Mesothelial cell of epicardium (in vitro differentiated cells): Measurements from ENCODE around the gene RAD50. TPM values are rescaled to one million over a fixed set of nuclear protein-coding genes. Genes with fewer than 3 reads are reported as not detected.

Source experiments
- DNase-seq, 2 experiments: peaks; one replicate each; pipeline ENCODE4 v3.0.0; 2021; ENCODE audit warnings: low spot score in 2 of 2; ENCODE audit not compliant: unreplicated experiment in 2 of 2
- H3K27ac Mint-ChIP-seq: 2 replicates; pipeline ENCODE4 v1.8.0; 2021; ENCODE audit warnings: mixed read lengths
- H3K27me3 Mint-ChIP-seq: 2 replicates; pipeline ENCODE4 v1.8.0; 2021; ENCODE audit warnings: low read depth, mixed read lengths
- H3K36me3 Mint-ChIP-seq: 2 replicates; pipeline ENCODE4 v1.8.0; 2021; ENCODE audit warnings: mixed read lengths
- H3K4me1 Mint-ChIP-seq: 2 replicates; pipeline ENCODE4 v1.8.0; 2021; ENCODE audit warnings: mixed read lengths
- H3K4me3 Mint-ChIP-seq: 2 replicates; pipeline ENCODE4 v1.8.0; 2021; ENCODE audit warnings: mild to moderate bottlenecking, moderate library complexity, mixed read lengths
- H3K9me3 Mint-ChIP-seq: 2 replicates; pipeline ENCODE4 v1.8.0; 2021; ENCODE audit warnings: mixed read lengths
- total RNA-seq: library from RNA; stranded (reverse); gene quantifications from 3 replicates; pipeline ENCODE4 v1.2.1, GENCODE V29; 2021
- TF ChIP-seq, protein P1 (sequence below): fragments of 200-600 bp; sonication (generic); IDR thresholded peaks from one replicate; pipeline ENCODE4 v1.5.0; 2021; ENCODE audit warnings: antibody characterized with exemption; ENCODE audit not compliant: unreplicated experiment

The RAD50 gene
- total RNA-seq, 1 donor from 2014 or later = 50.3 TPM

DNA sequence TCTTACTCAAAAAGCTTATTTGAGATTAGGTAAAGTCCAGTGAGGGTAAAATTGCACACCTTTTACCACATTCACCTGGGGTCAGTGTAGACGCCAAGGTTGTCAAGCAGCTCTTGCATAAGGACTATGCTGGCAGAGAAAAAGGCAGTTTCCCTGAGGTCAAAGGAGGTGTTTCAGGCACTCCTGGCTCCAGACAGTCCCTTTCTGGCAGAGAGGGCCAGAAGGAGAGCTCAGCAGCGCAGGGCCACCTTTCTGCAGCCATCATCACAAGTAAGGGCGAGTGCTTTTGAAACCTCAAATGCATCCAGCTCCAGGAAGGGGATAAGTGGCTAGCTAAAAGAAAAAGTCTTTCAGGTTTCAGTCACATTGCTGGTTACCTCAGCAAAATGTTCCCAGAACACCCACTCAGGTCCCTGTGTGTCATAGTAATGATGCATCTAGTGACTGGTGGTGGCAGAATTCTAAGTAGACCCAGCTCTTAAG lies 84.5 kb downstream of the RAD50 start:
- Mint-ChIP-seq H3K9me3 (no peaks in the 10 kb centered on the region), H3K36me3 (peaks cover 48% of the 10 kb centered on the region), H3K4me3 (no peak overlapping the region), H3K4me1 (no peaks in the 10 kb centered on the region), H3K27me3 (no peaks in the 10 kb centered on the region), H3K27ac (no peak overlapping the region)
- DNase-seq = no peak
- TF ChIP-seq, protein P1, sequence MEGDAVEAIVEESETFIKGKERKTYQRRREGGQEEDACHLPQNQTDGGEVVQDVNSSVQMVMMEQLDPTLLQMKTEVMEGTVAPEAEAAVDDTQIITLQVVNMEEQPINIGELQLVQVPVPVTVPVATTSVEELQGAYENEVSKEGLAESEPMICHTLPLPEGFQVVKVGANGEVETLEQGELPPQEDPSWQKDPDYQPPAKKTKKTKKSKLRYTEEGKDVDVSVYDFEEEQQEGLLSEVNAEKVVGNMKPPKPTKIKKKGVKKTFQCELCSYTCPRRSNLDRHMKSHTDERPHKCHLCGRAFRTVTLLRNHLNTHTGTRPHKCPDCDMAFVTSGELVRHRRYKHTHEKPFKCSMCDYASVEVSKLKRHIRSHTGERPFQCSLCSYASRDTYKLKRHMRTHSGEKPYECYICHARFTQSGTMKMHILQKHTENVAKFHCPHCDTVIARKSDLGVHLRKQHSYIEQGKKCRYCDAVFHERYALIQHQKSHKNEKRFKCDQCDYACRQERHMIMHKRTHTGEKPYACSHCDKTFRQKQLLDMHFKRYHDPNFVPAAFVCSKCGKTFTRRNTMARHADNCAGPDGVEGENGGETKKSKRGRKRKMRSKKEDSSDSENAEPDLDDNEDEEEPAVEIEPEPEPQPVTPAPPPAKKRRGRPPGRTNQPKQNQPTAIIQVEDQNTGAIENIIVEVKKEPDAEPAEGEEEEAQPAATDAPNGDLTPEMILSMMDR = no peak

DNA sequence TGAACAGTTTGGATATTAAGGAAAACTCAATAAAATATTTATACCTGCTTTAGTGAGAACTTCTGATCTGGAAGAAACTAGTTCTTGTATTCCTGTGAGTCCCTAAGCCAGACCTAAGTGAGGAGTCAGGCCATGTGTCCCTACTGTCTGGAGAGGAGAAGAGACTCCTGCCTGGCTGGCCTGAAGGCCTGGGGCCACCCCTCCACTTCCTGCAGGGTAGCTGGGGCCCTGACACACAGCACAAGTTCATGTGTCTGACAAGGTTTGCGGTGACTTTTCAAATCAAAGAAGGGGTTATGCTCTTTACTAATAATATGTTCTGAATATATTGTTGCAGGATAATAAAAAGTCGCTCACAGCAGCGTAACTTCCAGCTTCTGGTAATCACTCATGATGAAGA lies 85.1 kb downstream of the RAD50 start:
- DNase-seq = no peak
- H3K36me3 Mint-ChIP-seq = peaks cover 48% of the 10 kb centered on the region
- H3K27me3 Mint-ChIP-seq = no peaks in the 10 kb centered on the region
- H3K9me3 Mint-ChIP-seq = no peaks in the 10 kb centered on the region
- H3K27ac Mint-ChIP-seq = no peak overlapping the region
- no peaks in the 10 kb centered on the region for H3K4me1 Mint-ChIP-seq
- no peak overlapping the region for H3K4me3 Mint-ChIP-seq
- TF ChIP-seq, protein P1 = no peak

DNA sequence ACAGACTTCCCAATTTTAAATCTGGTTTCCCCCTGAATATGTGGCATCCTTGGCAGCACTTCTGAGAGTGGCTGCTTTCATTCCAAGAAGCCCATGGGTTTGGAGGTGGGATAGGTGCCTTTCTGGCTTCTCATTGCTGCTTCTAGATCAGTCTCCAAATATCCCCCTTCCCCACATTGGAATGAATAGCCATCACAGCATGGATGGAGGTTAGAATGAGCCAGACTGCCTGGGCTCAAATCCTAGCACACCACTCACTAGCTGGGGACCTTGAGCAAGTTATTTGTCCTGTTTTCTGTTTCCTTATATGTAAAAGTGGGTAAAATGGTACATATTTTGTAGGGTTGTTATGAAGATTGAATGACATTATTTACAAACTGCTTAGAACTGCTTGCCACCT lies 87.4 kb downstream of the RAD50 start:
- TF ChIP-seq, protein P1 = no peak
- peaks cover 43% of the 10 kb centered on the region for H3K36me3 Mint-ChIP-seq
- peaks cover 4% of the 10 kb centered on the region for H3K27me3 Mint-ChIP-seq
- peaks cover 18% of the 10 kb centered on the region for H3K9me3 Mint-ChIP-seq
- no peaks in the 10 kb centered on the region for H3K4me1 Mint-ChIP-seq
- H3K27ac Mint-ChIP-seq = no peak overlapping the region
- no peak overlapping the region for H3K4me3 Mint-ChIP-seq
- DNase-seq = no peak

DNA sequence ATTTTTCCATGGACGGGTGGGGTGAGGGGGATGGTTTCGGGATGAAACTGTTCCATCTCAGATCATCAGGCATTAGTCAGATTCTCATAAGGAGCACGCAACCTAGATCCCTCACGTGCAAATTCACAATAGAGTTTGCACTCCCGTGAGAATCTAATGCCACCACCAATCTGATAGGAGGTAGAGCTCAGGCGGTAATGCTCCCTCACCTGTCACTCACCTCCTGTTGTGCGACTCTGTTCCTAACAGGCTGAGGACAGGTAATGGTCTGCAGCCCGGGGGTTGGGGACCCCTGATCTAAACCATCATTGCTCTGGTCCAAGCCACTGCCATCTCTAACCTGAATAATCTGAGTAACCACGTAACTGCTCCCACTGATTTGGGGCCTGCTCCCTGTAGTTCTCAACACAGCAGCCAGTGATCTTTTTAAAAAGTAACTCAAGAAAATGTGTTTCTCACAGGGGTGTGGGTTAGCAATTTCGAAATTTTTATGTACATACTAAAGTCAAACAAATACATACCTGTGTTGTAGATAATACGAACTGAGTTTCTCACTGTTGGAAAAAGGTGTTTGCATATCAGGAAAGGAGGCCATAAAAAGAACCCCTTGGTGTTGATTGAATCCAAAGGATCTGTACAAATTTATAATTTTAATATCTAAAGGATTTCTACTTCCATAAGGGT lies 89.9 kb downstream of the RAD50 start:
- Mint-ChIP-seq H3K36me3 (peaks cover 30% of the 10 kb centered on the region), H3K27me3 (peaks cover 9% of the 10 kb centered on the region), H3K9me3 (peaks cover 26% of the 10 kb centered on the region), H3K4me1 (no peaks in the 10 kb centered on the region), H3K4me3 (no peak overlapping the region), H3K27ac (no peak overlapping the region)
- TF ChIP-seq, protein P1 = no peak
- no peak for DNase-seq

DNA sequence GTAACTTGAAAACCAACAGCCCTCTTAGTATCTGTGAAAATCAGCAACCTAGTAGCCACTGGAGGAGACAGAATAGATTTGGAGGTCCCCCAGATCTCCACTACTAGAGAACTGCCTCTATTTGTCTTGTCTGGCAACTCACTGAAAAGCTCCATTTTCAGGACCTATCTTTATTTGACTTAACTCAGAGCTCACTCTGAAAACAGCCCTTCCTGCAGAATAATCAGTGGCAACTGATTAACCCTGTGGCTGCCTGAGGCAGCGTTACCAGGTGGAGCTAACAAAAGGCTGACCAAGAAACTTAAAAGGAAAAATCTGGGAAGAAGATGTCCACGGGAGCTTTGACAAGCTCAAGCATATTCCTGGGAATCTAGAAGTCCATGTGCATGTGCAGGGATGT lies 90.7 kb downstream of the RAD50 start:
- Mint-ChIP-seq H3K36me3 (peaks cover 27% of the 10 kb centered on the region), H3K27ac (no peak overlapping the region), H3K9me3 (peaks cover 29% of the 10 kb centered on the region), H3K4me1 (no peaks in the 10 kb centered on the region), H3K27me3 (peaks cover 16% of the 10 kb centered on the region), H3K4me3 (no peak overlapping the region)
- no peak for DNase-seq
- TF ChIP-seq, protein P1 = no peak
